Gastrocnemius medialis (tissue), 4 donors: Measurements from ENCODE around the gene ITPK1. TPM values are rescaled to one million over a fixed set of nuclear protein-coding genes. Genes with fewer than 3 reads are reported as not detected.

Source experiments
- ATAC-seq, 2 donors: fragments of 150-250 bp; one replicate each; pipeline ENCODE4 v1.9.1; 2016
- DNase-seq, 2 donors: peaks; one replicate each; pipeline ENCODE4 v3.0.0-alpha.2; 2019
- H3K27ac ChIP-seq, 4 donors: fragments of 200-600 bp; sonication (generic); 1 replicate in 1 of 4; 2 replicates in 3 of 4; pipeline ENCODE4 v1.5.1; 2016 to 2018; ENCODE audit warnings: mild to moderate bottlenecking in 2 of 4, moderate library complexity in 1 of 4
- H3K27me3 ChIP-seq, 3 donors: fragments of 200-600 bp; sonication (generic) in 2 of 3; 1 replicate in 1 of 3; 2 replicates in 2 of 3; pipeline versions ENCODE4 v1.5.1 to v1.6.0; 2016 to 2019; ENCODE audit warnings: mild to moderate bottlenecking in 1 of 3, moderate library complexity in 1 of 3
- H3K36me3 ChIP-seq, 2 donors: fragments of 200-600 bp; sonication (generic) in 1 of 2; one replicate each; pipeline ENCODE4 v1.5.1; 2017 to 2018
- H3K4me1 ChIP-seq, 2 donors: fragments of 200-600 bp; sonication (generic) in 1 of 2; one replicate each; pipeline ENCODE4 v1.5.1; 2016 to 2017; ENCODE audit warnings: mild to moderate bottlenecking in 2 of 2
- H3K4me3 ChIP-seq, 4 donors: fragments of 200-600 bp; sonication (generic) in 3 of 4; 1 replicate in 1 of 4; 2 replicates in 3 of 4; pipeline ENCODE4 v1.5.1; 2016 to 2019; ENCODE audit warnings: mild to moderate bottlenecking in 2 of 4
- H3K9me3 ChIP-seq, 3 donors: fragments of 200-600 bp; sonication (generic) in 2 of 3; 1 replicate in 1 of 3; 2 replicates in 2 of 3; pipeline ENCODE4 v1.5.1; 2016 to 2019
- CTCF ChIP-seq, 5 experiments: fragments of 450-650 bp in 3 of 5; fragments of 200-600 bp in 2 of 5; sonication (generic) in 2 of 5; IDR thresholded peaks in 4 of 5; conservative IDR thresholded peaks in 1 of 5; 1 replicate in 4 of 5; 2 replicates in 1 of 5; pipeline ENCODE4 v1.5.1; 2016 to 2019; ENCODE audit warnings: antibody characterized with exemption in 5 of 5, mild to moderate bottlenecking in 3 of 5, moderate library complexity in 3 of 5
- POLR2A ChIP-seq, 2 donors: fragments of 450-650 bp; IDR thresholded peaks; one replicate each; pipeline ENCODE4 v1.6.1; 2017; ENCODE audit warnings: antibody characterized with exemption in 2 of 2, mild to moderate bottlenecking in 2 of 2, moderate library complexity in 2 of 2
- in situ Hi-C, 4 donors: fragments of 200-750 bp; cut with MboI; loops; one replicate each; pipeline versions ENCODE4 v1.15.0 to v1.8.0; 2017; ENCODE audit warnings: low sequenced_read_pairs in 4 of 4
- intact Hi-C: fragments of 100-400 bp; cut with DNase I; formaldehyde crosslinking; loops from one replicate; pipeline ENCODE4 v1.15.1; 2023; ENCODE audit warnings: low total_unique reads
- total RNA-seq, 4 donors: library from RNA; depleted of rRNA; stranded (reverse); fragments of >200 nt; gene quantifications; one replicate each; pipeline versions ENCODE4 v1.1.0 to v1.2.3, GENCODE V29; 2016

Gene ITPK1
- total RNA-seq, 4 donors from 2014 or later = 49.7 to 80.1 (median 53.6) TPM

- no peak overlapping the region for H3K4me3 ChIP-seq
- H3K4me1 ChIP-seq = peaks cover 9 to 12% of the 10 kb centered on the region in 2 donors
- in situ Hi-C loops (no loop called here), intact Hi-C loops (no loop called here)
- no peaks in the 10 kb centered on the region for H3K9me3 ChIP-seq
- TF ChIP-seq POLR2A (IDR thresholded peaks at IDR 0.05) (no peak), CTCF (IDR thresholded peaks at IDR 0.05 in 4 of 5, conservative IDR thresholded peaks at IDR 0.05 in 1 of 5) (no peak)
- DNase-seq (no peak), ATAC-seq (no peak)
- H3K36me3 ChIP-seq = no peaks in the 10 kb centered on the region
- H3K27ac ChIP-seq = no peak overlapping the region
- no peaks in the 10 kb centered on the region for H3K27me3 ChIP-seq
These were observed 54.9 kb downstream of the ITPK1 start for GRCh38 chr14:93060841-93061240.

- peaks cover 9 to 12% of the 10 kb centered on the region in 2 donors for H3K4me1 ChIP-seq
- H3K27me3 ChIP-seq = no peaks in the 10 kb centered on the region
- H3K4me3 ChIP-seq = no peak overlapping the region
- TF ChIP-seq CTCF (IDR thresholded peaks at IDR 0.05 in 4 of 5, conservative IDR thresholded peaks at IDR 0.05 in 1 of 5) = no peak
- TF ChIP-seq POLR2A (IDR thresholded peaks at IDR 0.05) = no peak
- no peak overlapping the region for H3K27ac ChIP-seq
- no peaks in the 10 kb centered on the region for H3K36me3 ChIP-seq
- DNase-seq = no peak
- H3K9me3 ChIP-seq = no peaks in the 10 kb centered on the region
- no peak for ATAC-seq
- intact Hi-C loops = no loop called here
- in situ Hi-C loops = no loop called here
These were observed 55.7 kb downstream of the ITPK1 start for GRCh38 chr14:93059917-93060545.

DNA sequence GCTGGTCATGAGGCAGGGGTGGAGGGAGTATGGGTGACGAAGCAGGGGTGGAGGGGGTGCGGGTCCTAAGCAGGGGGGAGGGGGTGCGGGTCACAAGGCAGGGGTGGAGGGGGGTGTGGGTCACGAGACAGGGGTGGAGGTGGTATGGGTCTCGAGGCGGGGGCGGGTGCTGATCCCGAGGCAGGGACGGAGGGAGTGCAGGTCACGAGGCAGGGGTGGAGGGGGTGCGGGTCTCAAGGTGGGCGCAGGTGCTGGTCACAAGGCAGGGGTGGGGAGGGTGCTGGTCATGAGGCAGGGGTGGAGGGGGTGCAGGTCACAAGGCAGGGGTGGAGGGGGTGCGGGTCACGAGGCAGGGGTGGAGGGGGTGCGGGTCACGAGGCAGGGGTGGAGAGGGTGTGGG is 56.5 kb downstream of the ITPK1 start:
- in situ Hi-C loops (no loop called here), intact Hi-C loops (no loop called here)
- ATAC-seq = no peak
- Histone ChIP-seq H3K4me3 (no peak overlapping the region), H3K27ac (no peak overlapping the region), H3K4me1 (peaks cover 1 to 12% of the 10 kb centered on the region in 2 donors), H3K36me3 (no peaks in the 10 kb centered on the region), H3K9me3 (no peaks in the 10 kb centered on the region), H3K27me3 (no peaks in the 10 kb centered on the region)
- TF ChIP-seq CTCF (IDR thresholded peaks at IDR 0.05 in 4 of 5, conservative IDR thresholded peaks at IDR 0.05 in 1 of 5) (no peak), POLR2A (IDR thresholded peaks at IDR 0.05) (no peak)
- no peak for DNase-seq

DNA sequence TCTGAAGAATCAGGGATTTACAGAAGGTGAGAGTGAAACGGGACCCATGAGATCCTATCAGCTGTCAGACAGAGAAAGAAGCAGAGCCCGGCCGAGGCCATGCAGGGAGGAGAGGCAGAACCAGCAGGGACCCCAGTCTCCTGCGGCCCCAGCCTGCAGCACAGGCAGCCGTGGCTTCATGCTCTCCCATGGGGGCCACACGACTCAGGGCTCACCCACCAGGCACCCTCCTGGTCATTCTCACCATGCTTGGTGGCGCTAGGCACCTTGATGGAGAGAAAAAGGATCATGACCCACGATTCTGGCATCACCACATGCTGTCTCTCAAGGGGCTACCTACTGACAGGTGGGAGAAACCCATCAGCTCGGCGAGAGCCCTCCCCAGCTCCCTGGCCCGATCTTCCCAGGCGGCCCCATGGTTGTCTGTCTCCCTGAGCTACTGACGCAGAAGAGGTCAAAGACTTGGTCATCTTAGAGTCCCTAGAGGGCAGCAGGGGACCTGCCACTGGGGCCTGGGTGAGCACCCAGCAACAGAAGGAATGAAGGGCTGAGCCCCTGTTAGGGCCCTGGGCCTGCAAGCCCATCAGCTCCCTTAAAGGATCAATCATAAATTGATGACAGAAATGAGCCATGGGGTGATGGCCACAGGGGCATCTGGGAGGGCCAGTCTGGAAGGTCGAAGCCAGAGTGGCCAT is 58.0 kb downstream of the ITPK1 start:
- no peak for ATAC-seq

More for the DNA sequence above, 58.0 kb downstream of the ITPK1 start:
- no peaks in the 10 kb centered on the region for H3K27me3 ChIP-seq
- no peaks in the 10 kb centered on the region for H3K9me3 ChIP-seq
- intact Hi-C loops = no loop called here
- no peak overlapping the region for H3K27ac ChIP-seq
- H3K36me3 ChIP-seq = no peaks in the 10 kb centered on the region
- peaks cover 0 to 12% of the 10 kb centered on the region in 2 donors for H3K4me1 ChIP-seq
- TF ChIP-seq CTCF (IDR thresholded peaks at IDR 0.05 in 4 of 5, conservative IDR thresholded peaks at IDR 0.05 in 1 of 5) (no peak), POLR2A (IDR thresholded peaks at IDR 0.05) (no peak)
- no peak for DNase-seq
- in situ Hi-C loops = no loop called here
- H3K4me3 ChIP-seq = no peak overlapping the region
